ENCODE measurements around the gene PRDX5.
"Not testable (repeated sequence)": the region's sequence is repeated elsewhere in the genome, so short reads cannot be mapped to it uniquely, and the experiment has no call there.

Gene PRDX5

GRCh38 chr11:64313491-64314145 is 4.3 kb upstream of the PRDX5 start:
- TF ChIP-seq CTCF (IDR thresholded peaks at IDR 0.05), result no peak
- Histone ChIP-seq H3K4me3 (ENCODE audit: low read depth in 1 of 2, low read length in 1 of 2) (no peak overlapping the region), H3K4me1 (ENCODE audit: control insufficient read depth in 1 of 2, insufficient read depth in 1 of 2, low read depth in 1 of 2, low read length in 1 of 2) (peaks cover 12 to 18% of the 10 kb centered on the region in 2 experiments), H3K9me3 (no peaks in the 10 kb centered on the region), H3K27me3 (no peaks in the 10 kb centered on the region), H3K36me3 (peaks cover 46% of the 10 kb centered on the region), H3K27ac (peak overlapping the region; percentile 43)

- Histone ChIP-seq H3K36me3 (peaks cover 46% of the 10 kb centered on the region), H3K9me3 (no peaks in the 10 kb centered on the region), H3K4me1 (ENCODE audit: control insufficient read depth in 1 of 2, insufficient read depth in 1 of 2, low read depth in 1 of 2, low read length in 1 of 2) (peaks cover 18 to 25% of the 10 kb centered on the region in 2 experiments), H3K4me3 (ENCODE audit: low read depth in 1 of 2, low read length in 1 of 2) (no peak overlapping the region), H3K27ac (peak overlapping the region; percentile 43), H3K27me3 (no peaks in the 10 kb centered on the region)
- no peak for TF ChIP-seq CTCF (IDR thresholded peaks at IDR 0.05)
Measured at GRCh38 chr11:64314146-64314804, 3.6 kb upstream of the PRDX5 start.

GRCh38 chr11:64314805-64315561 is 2.9 kb upstream of the PRDX5 start:
- H3K36me3 ChIP-seq, result peaks cover 46% of the 10 kb centered on the region
- peaks cover 23 to 31% of the 10 kb centered on the region in 2 experiments for H3K4me1 ChIP-seq (ENCODE audit: control insufficient read depth in 1 of 2, insufficient read depth in 1 of 2, low read depth in 1 of 2, low read length in 1 of 2)
- H3K27me3 ChIP-seq, result no peaks in the 10 kb centered on the region
- no peak overlapping the region for H3K4me3 ChIP-seq (ENCODE audit: low read depth in 1 of 2, low read length in 1 of 2)
- TF ChIP-seq CTCF (IDR thresholded peaks at IDR 0.05), result no peak
- H3K27ac ChIP-seq, result peak overlapping the region; percentile 96
- no peaks in the 10 kb centered on the region for H3K9me3 ChIP-seq

GRCh38 chr11:64315667-64316526 is 2.0 kb upstream of the PRDX5 start:
- H3K4me1 ChIP-seq (ENCODE audit: control insufficient read depth in 1 of 2, insufficient read depth in 1 of 2, low read depth in 1 of 2, low read length in 1 of 2), result peaks cover 26 to 31% of the 10 kb centered on the region in 2 experiments
- H3K4me3 ChIP-seq (ENCODE audit: low read depth in 1 of 2, low read length in 1 of 2), result peak overlapping the region in 1 of 2 experiments; percentile 81
- not testable (repeated sequence) for H3K9me3 ChIP-seq, H3K27me3 ChIP-seq
- peak overlapping the region; percentile 96 for H3K27ac ChIP-seq
- H3K36me3 ChIP-seq, result peaks cover 47% of the 10 kb centered on the region

GRCh38 chr11:64316672-64317324 is 1.1 kb upstream of the PRDX5 start:
- no peak for TF ChIP-seq CTCF (IDR thresholded peaks at IDR 0.05)
- Histone ChIP-seq H3K27ac (peak overlapping the region; percentile 96), H3K9me3 (no peaks in the 10 kb centered on the region), H3K4me1 (ENCODE audit: control insufficient read depth in 1 of 2, insufficient read depth in 1 of 2, low read depth in 1 of 2, low read length in 1 of 2) (peaks cover 26 to 31% of the 10 kb centered on the region in 2 experiments), H3K27me3 (no peaks in the 10 kb centered on the region), H3K36me3 (peaks cover 53% of the 10 kb centered on the region), H3K4me3 (ENCODE audit: low read depth in 1 of 2, low read length in 1 of 2) (peak overlapping the region; percentile 75 to 81)
